Measurements from ENCODE around the gene ACSM4.
"Not testable (repeated sequence)": the region's sequence is repeated elsewhere in the genome, so short reads cannot be mapped to it uniquely, and the experiment has no call there.

Gene ACSM4

GRCh38 chr12:7271893-7272514 is 31.9 kb upstream of the ACSM4 start:
- no peaks in the 10 kb centered on the region for H3K4me1 Mint-ChIP-seq
- TF ChIP-seq, protein P1, sequence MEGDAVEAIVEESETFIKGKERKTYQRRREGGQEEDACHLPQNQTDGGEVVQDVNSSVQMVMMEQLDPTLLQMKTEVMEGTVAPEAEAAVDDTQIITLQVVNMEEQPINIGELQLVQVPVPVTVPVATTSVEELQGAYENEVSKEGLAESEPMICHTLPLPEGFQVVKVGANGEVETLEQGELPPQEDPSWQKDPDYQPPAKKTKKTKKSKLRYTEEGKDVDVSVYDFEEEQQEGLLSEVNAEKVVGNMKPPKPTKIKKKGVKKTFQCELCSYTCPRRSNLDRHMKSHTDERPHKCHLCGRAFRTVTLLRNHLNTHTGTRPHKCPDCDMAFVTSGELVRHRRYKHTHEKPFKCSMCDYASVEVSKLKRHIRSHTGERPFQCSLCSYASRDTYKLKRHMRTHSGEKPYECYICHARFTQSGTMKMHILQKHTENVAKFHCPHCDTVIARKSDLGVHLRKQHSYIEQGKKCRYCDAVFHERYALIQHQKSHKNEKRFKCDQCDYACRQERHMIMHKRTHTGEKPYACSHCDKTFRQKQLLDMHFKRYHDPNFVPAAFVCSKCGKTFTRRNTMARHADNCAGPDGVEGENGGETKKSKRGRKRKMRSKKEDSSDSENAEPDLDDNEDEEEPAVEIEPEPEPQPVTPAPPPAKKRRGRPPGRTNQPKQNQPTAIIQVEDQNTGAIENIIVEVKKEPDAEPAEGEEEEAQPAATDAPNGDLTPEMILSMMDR (IDR thresholded peaks at IDR 0.05), result no peak
- no peak overlapping the region for H3K27ac Mint-ChIP-seq
- H3K4me3 Mint-ChIP-seq, result no peak overlapping the region
- DNase-seq, result no peak
- H3K36me3 Mint-ChIP-seq (ENCODE audit: low read depth), result no peaks in the 10 kb centered on the region
- peaks cover 3% of the 10 kb centered on the region for H3K27me3 Mint-ChIP-seq (ENCODE audit: low read depth, poor library complexity)
- H3K9me3 Mint-ChIP-seq, result peaks cover 11% of the 10 kb centered on the region

DNA sequence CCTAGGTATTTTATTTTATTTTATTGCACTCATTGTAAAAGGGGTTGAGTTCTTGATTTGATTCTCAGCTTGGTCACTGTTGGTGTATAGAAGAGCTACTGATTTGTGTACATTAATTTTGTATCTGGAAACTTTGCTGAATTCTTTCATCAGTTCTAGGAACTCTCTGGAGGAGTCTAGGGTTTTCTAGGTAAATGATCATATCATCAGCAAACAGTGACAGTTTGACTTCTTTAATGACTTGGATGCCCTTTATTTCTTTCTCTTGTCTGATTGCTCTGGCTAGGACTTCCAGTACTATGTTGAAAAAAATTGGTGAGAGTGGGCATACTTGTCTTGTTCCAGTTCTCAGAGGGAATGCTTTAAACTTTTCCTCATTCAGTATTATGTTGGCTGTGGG is 28.4 kb upstream of the ACSM4 start:
- peaks cover 17% of the 10 kb centered on the region for H3K9me3 Mint-ChIP-seq
- not testable (repeated sequence) for H3K4me3 Mint-ChIP-seq; H3K36me3 Mint-ChIP-seq (ENCODE audit: low read depth); H3K27ac Mint-ChIP-seq; H3K4me1 Mint-ChIP-seq; DNase-seq
- H3K27me3 Mint-ChIP-seq (ENCODE audit: low read depth, poor library complexity), result peaks cover 12% of the 10 kb centered on the region

- Mint-ChIP-seq H3K27me3 (ENCODE audit: low read depth, poor library complexity) (peaks cover 9% of the 10 kb centered on the region), H3K4me3 (no peak overlapping the region), H3K36me3 (ENCODE audit: low read depth) (no peaks in the 10 kb centered on the region), H3K27ac (no peak overlapping the region), H3K9me3 (peaks cover 32% of the 10 kb centered on the region), H3K4me1 (no peaks in the 10 kb centered on the region)
- DNase-seq, result no peak
- TF ChIP-seq, protein P1 (IDR thresholded peaks at IDR 0.05), result no peak
Observed at GRCh38 chr12:7282844-7283243, 21.0 kb upstream of the ACSM4 start.

GRCh38 chr12:7289743-7290142 is 14.1 kb upstream of the ACSM4 start:
- TF ChIP-seq, protein P1 (IDR thresholded peaks at IDR 0.05), result no peak
- Mint-ChIP-seq H3K9me3 (peaks cover 65% of the 10 kb centered on the region), H3K27me3 (ENCODE audit: low read depth, poor library complexity) (no peaks in the 10 kb centered on the region)

GRCh38 chr12:7290588-7290987 is 13.3 kb upstream of the ACSM4 start:
- not testable (repeated sequence) for DNase-seq; H3K4me1 Mint-ChIP-seq; H3K27ac Mint-ChIP-seq; H3K27me3 Mint-ChIP-seq (ENCODE audit: low read depth, poor library complexity); H3K36me3 Mint-ChIP-seq (ENCODE audit: low read depth); H3K4me3 Mint-ChIP-seq
- peaks cover 58% of the 10 kb centered on the region for H3K9me3 Mint-ChIP-seq

More at GRCh38 chr12:7289743-7290142, 14.1 kb upstream of the ACSM4 start:
- Mint-ChIP-seq H3K36me3 (ENCODE audit: low read depth) (peaks cover 6% of the 10 kb centered on the region), H3K27ac (no peak overlapping the region), H3K4me1 (no peaks in the 10 kb centered on the region), H3K4me3 (no peak overlapping the region)
- no peak for DNase-seq

- TF ChIP-seq, protein P1 (IDR thresholded peaks at IDR 0.05), result no peak
- no peak overlapping the region for H3K4me3 Mint-ChIP-seq
- peaks cover 43% of the 10 kb centered on the region for H3K9me3 Mint-ChIP-seq
- no peaks in the 10 kb centered on the region for H3K4me1 Mint-ChIP-seq
- peaks cover 6% of the 10 kb centered on the region for H3K36me3 Mint-ChIP-seq (ENCODE audit: low read depth)
- peaks cover 4% of the 10 kb centered on the region for H3K27me3 Mint-ChIP-seq (ENCODE audit: low read depth, poor library complexity)
- H3K27ac Mint-ChIP-seq, result no peak overlapping the region
- DNase-seq, result no peak
Observed at GRCh38 chr12:7292300-7292699, 11.6 kb upstream of the ACSM4 start.

DNA sequence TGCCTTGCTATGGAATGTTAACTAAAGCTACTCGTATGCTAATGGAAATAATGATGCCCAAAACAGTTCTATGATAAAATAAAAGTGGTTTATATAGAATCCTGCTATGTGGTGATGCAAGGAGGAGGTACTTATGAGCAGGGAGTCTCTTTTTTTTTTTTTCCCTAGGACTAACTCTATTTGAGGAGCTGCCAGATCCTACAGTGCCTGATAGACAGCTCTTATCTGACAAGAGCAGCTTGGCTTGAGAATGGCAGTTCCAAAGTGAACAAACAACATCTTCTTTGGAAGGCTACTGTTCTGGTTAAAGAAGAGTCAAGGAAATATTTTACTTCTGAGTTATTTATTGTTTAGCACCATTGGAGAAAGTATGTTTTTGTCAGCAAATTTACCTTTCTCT is 10.2 kb upstream of the ACSM4 start:
- Mint-ChIP-seq H3K9me3 (peaks cover 32% of the 10 kb centered on the region), H3K27me3 (ENCODE audit: low read depth, poor library complexity) (peaks cover 4% of the 10 kb centered on the region), H3K36me3 (ENCODE audit: low read depth) (peaks cover 6% of the 10 kb centered on the region), H3K27ac (no peak overlapping the region), H3K4me3 (no peak overlapping the region), H3K4me1 (no peaks in the 10 kb centered on the region)
- DNase-seq, result no peak
- TF ChIP-seq, protein P1 (IDR thresholded peaks at IDR 0.05), result no peak
